ENCODE data around the gene ACTA1.
"Not testable (repeated sequence)": the region's sequence is repeated elsewhere in the genome, so short reads cannot be mapped to it uniquely, and the experiment has no call there.

ACTA1 gene

GRCh38 chr1:229434005-229434640 lies at the start of gene ACTA1:
ACTA1 (minus strand) TSS chr1:229434094; CDS start chr1:229433115, 979 bp downstream.
- DNase-seq (ENCODE audit: low read depth) = no peak

- no peak for DNase-seq (ENCODE audit: low read depth)
Measured at GRCh38 chr1:229482511-229482910, 48.6 kb upstream of the ACTA1 start.

GRCh38 chr1:229480495-229480894 lies 46.6 kb upstream of the ACTA1 start:
- DNase-seq (ENCODE audit: low read depth) = no peak

- DNase-seq (ENCODE audit: low read depth) = no peak
Measured at GRCh38 chr1:229479660-229480399, 45.9 kb upstream of the ACTA1 start.

- DNase-seq (ENCODE audit: low read depth) = no peak
Measured at GRCh38 chr1:229478852-229479251, 45.0 kb upstream of the ACTA1 start.

- not testable (repeated sequence) for DNase-seq (ENCODE audit: low read depth)
Measured at GRCh38 chr1:229475859-229476258, 42.0 kb upstream of the ACTA1 start.

GRCh38 chr1:229474509-229474908 lies 40.6 kb upstream of the ACTA1 start:
- DNase-seq (ENCODE audit: low read depth) = no peak

GRCh38 chr1:229471175-229471574 lies 37.3 kb upstream of the ACTA1 start:
- DNase-seq (ENCODE audit: low read depth) = no peak

GRCh38 chr1:229470406-229471043 lies 36.6 kb upstream of the ACTA1 start:
- no peak for DNase-seq (ENCODE audit: low read depth)

GRCh38 chr1:229466887-229467286 lies 33.0 kb upstream of the ACTA1 start:
- DNase-seq (ENCODE audit: low read depth) = no peak

GRCh38 chr1:229464672-229465071 lies 30.8 kb upstream of the ACTA1 start:
- no peak for DNase-seq (ENCODE audit: low read depth)

GRCh38 chr1:229461032-229461668 lies 27.3 kb upstream of the ACTA1 start:
- no peak for DNase-seq (ENCODE audit: low read depth)

GRCh38 chr1:229459815-229460214 lies 25.9 kb upstream of the ACTA1 start:
- no peak for DNase-seq (ENCODE audit: low read depth)

- DNase-seq (ENCODE audit: low read depth) = no peak
Measured at GRCh38 chr1:229457436-229457835, 23.5 kb upstream of the ACTA1 start.

- no peak for DNase-seq (ENCODE audit: low read depth)
Measured at GRCh38 chr1:229456016-229456415, 22.1 kb upstream of the ACTA1 start.

- DNase-seq (ENCODE audit: low read depth) = no peak
Measured at GRCh38 chr1:229454056-229454455, 20.2 kb upstream of the ACTA1 start.

- DNase-seq (ENCODE audit: low read depth) = no peak
Measured at GRCh38 chr1:229452956-229453801, 19.3 kb upstream of the ACTA1 start.

GRCh38 chr1:229448845-229449244 lies 15.0 kb upstream of the ACTA1 start:
- no peak for DNase-seq (ENCODE audit: low read depth)

GRCh38 chr1:229448354-229448753 lies 14.5 kb upstream of the ACTA1 start:
- DNase-seq (ENCODE audit: low read depth) = no peak

GRCh38 chr1:229447809-229448252 lies 13.9 kb upstream of the ACTA1 start:
- no peak for DNase-seq (ENCODE audit: low read depth)

GRCh38 chr1:229445828-229446227 lies 11.9 kb upstream of the ACTA1 start:
- DNase-seq (ENCODE audit: low read depth) = no peak

Measured in stimulated activated CD8-positive, alpha-beta memory T cell treated with anti-CD3 and anti-CD28 coated beads, Interleukin-15, amount 100 ng/mL, for 1 hour (primary cell).